ENCODE results near the gene ADAMTSL1.

- TF ChIP-seq CTCF (conservative IDR thresholded peaks at IDR 0.05; ENCODE audit: low read length) (no peak), EZH2phosphoT487 (IDR thresholded peaks at IDR 0.05; ENCODE audit: borderline replicate concordance) (no peak)
Observed at GRCh38 chr9:18881758-18882157, 407.8 kb downstream of the ADAMTSL1 start.
